GM18526 (cell line): ENCODE results near the gene SH3PXD2B.

Source experiments
- POLR2A ChIP-seq: IDR thresholded peaks from 3 replicates; pipeline ENCODE4 v1.6.1; 2011; ENCODE audit not compliant: insufficient read length; ENCODE audit errors: extremely low read depth

SH3PXD2B gene

DNA sequence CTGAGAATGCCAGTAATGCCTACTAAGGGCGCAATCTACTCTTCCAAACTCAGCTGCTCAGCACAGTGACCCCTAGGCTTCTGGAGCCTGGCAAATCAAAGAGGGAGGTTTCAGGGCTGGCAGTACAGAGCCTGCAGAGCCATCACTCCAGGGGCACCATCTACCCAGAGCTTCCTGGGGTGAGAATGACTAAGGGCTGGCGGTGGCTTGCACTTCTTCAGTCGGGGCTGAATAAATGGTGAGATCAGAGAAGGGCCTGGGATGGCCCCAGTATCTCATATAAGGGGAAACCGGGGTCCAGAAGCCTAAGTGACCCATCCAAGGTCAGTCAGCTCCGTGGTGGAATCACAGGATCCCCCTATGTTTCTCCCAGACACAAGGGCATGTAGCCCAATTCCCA, 5.3 kb downstream of the SH3PXD2B start:
- no peak for TF ChIP-seq POLR2A

DNA sequence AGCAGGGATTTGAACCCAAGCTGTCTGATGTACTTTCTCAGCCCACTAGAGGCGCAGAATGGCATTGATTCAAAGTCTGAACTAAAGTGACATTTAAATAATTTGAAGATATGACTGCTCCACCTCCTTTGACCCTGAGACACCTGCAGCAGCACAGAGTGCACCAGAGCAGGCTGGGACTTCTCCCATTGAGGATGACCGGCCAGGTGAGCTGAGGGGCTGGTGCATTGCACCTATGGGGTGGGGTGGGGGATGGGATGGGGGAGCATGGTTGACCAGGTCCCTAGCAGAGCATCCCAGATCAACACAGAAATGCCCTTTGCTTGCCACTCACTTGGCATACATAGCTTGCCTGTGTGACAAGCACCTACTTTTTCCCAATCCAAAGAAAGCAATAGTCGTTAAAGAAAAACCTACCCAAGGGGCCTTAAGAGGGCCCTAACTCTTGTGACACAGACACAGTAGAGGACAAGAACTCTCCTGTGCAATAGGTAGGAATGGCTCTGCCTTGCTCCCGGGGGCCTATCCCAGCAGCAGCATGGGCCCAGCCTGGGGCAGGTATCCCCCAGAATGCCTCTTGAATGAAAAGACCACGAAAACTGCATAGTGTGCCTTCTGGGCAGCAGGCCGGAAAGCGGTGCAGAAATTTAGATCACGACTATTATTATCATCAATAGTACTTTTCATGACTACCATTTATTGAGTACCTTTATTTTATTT, 6.5 kb downstream of the SH3PXD2B start:
- TF ChIP-seq POLR2A: no peak

GRCh38 chr5:172446336-172447051, 7.8 kb downstream of the SH3PXD2B start:
- no peak for TF ChIP-seq POLR2A

- no peak for TF ChIP-seq POLR2A
Observed at GRCh38 chr5:172445866-172446265, 8.5 kb downstream of the SH3PXD2B start.

GRCh38 chr5:172444626-172445365, 9.5 kb downstream of the SH3PXD2B start:
- TF ChIP-seq POLR2A: no peak

DNA sequence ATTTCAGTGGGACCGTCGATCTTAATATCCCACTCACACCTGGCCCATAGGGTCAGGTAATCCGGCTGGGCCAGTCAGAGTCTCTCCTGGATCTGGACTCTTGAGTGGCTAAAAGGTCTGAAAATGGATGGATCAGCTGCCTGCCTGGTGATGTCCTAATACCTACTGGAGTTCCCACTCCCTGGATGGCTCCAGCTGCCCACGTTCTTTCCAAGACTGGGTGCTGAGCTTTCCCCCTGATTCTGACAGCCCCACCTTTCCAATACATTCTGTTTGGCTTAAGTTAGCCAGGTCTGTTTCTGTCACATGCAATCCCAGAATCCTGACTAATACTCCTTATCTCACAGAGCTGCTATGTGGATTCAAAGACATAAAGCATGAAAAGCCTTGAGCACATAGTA, 10.2 kb downstream of the SH3PXD2B start:
- no peak for TF ChIP-seq POLR2A

DNA sequence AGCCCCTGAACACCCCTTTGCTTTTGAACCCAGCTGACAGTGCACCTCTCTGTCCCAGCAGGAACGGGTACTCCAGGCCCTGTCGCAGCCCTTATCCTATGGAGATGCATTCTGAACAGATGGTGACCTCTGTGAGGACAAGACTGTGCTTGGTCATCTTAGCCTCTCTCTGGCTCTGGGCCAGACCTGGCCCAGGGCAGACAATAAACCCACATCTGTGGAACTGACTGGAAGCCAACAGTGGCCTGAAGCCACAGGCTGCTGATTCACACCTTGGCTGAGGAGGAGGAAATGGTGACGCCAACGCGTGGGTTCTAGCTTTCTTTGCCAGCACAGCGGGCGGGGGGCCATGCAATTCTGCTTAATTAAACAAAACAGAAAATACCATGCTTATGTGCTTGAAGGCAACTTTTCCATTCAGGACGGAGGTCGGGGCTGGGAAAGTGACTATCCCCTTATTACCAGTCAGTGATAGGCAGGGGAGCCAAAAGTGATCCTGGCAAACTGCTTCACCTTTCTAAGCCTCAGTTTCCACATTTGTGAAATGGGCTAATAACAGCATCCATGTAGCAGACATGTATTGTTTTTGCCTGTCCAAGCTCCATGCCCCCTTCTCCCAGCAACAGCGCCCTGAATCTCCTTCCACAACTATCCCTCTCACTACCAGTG, 10.8 kb downstream of the SH3PXD2B start:
- no peak for TF ChIP-seq POLR2A

DNA sequence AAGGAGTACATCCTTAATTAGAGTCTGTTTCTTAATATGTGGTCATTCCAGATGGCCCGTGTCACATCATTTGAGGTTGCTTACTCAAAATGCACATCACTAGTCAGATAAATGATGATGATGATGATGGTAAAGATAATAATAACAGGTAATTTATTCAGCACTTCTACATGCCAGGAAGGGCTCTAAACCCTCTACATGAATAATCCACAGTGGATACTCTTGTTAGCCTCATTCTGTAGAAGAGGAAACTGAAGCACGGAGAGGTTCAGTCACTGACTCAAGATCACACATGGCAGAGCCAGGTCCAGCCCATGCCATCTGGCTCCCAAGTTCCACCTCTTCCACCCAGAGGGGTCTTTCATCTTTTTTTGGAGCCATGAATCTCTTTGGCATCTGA, 11.7 kb downstream of the SH3PXD2B start:
- TF ChIP-seq POLR2A: no peak

GRCh38 chr5:172441262-172441751, 13.0 kb downstream of the SH3PXD2B start:
- no peak for TF ChIP-seq POLR2A

GRCh38 chr5:172440486-172440885, 13.8 kb downstream of the SH3PXD2B start:
- TF ChIP-seq POLR2A: no peak

GRCh38 chr5:172439785-172440477, 14.4 kb downstream of the SH3PXD2B start:
- TF ChIP-seq POLR2A: no peak

GRCh38 chr5:172438319-172438668, 16.0 kb downstream of the SH3PXD2B start:
- no peak for TF ChIP-seq POLR2A

- no peak for TF ChIP-seq POLR2A
Observed at GRCh38 chr5:172437445-172438318, 16.6 kb downstream of the SH3PXD2B start.

- no peak for TF ChIP-seq POLR2A
Observed at GRCh38 chr5:172436879-172437369, 17.4 kb downstream of the SH3PXD2B start.
